Measurements from ENCODE around the gene STMND1.
"Not testable (repeated sequence)": the region's sequence is repeated elsewhere in the genome, so short reads cannot be mapped to it uniquely, and the experiment has no call there.

Gene STMND1

GRCh38 chr6:17101422-17102257 is at the start of gene STMND1:
TSS of gene STMND1 (plus strand) at chr6:17102050. CDS start at chr6:17102258, 208 bp downstream.
- intact Hi-C loops (cut with DNase I): no loop called here
- DNase-seq: peak in 5 of 10 donors; percentile 10 to 83 (median 44)

- no peak for DNase-seq
- intact Hi-C loops (cut with DNase I): no loop called here
Observed at GRCh38 chr6:17054647-17055046, 47.2 kb upstream of the STMND1 start.

- no peak for DNase-seq
- intact Hi-C loops (cut with DNase I): no loop called here
Observed at GRCh38 chr6:17057322-17057721, 44.5 kb upstream of the STMND1 start.

GRCh38 chr6:17058550-17058949 is 43.3 kb upstream of the STMND1 start:
- no peak for DNase-seq
- intact Hi-C loops (cut with DNase I): no loop called here

GRCh38 chr6:17059022-17059421 is 42.8 kb upstream of the STMND1 start:
- intact Hi-C loops (cut with DNase I): no loop called here

GRCh38 chr6:17059850-17060249 is 42.0 kb upstream of the STMND1 start:
- no peak for DNase-seq

More at GRCh38 chr6:17059022-17059421, 42.8 kb upstream of the STMND1 start:
- no peak for DNase-seq

GRCh38 chr6:17061097-17061496 is 40.8 kb upstream of the STMND1 start:
- intact Hi-C loops (cut with DNase I): no loop called here
- no peak for DNase-seq

More at GRCh38 chr6:17059850-17060249, 42.0 kb upstream of the STMND1 start:
- intact Hi-C loops (cut with DNase I): no loop called here

GRCh38 chr6:17062871-17063440 is 38.9 kb upstream of the STMND1 start:
- DNase-seq: no peak
- intact Hi-C loops (cut with DNase I): no loop called here

- intact Hi-C loops (cut with DNase I): no loop called here
- no peak for DNase-seq
Observed at GRCh38 chr6:17064975-17065374, 36.9 kb upstream of the STMND1 start.

- no peak for DNase-seq
- intact Hi-C loops (cut with DNase I): no loop called here
Observed at GRCh38 chr6:17066610-17067009, 35.2 kb upstream of the STMND1 start.

- DNase-seq; intact Hi-C loops (cut with DNase I): not testable (repeated sequence)
Observed at GRCh38 chr6:17068972-17069371, 32.9 kb upstream of the STMND1 start.

- DNase-seq; intact Hi-C loops (cut with DNase I): not testable (repeated sequence)
Observed at GRCh38 chr6:17070400-17070799, 31.4 kb upstream of the STMND1 start.

GRCh38 chr6:17073596-17073995 is 28.3 kb upstream of the STMND1 start:
- DNase-seq: peak in 1 of 10 donors; percentile 38
- intact Hi-C loops (cut with DNase I): not testable (repeated sequence)

GRCh38 chr6:17081273-17081672 is 20.6 kb upstream of the STMND1 start:
- DNase-seq: no peak
- intact Hi-C loops (cut with DNase I): loop anchor here (5.0 to 10.0 kb wide), 3 partner anchors 34 to 576 kb away; no protein-coding TSS in a partner anchor

GRCh38 chr6:17081860-17082508 is 19.9 kb upstream of the STMND1 start:
- intact Hi-C loops (cut with DNase I): loop anchor here (5.0 to 10.0 kb wide), 3 partner anchors 35 to 577 kb away; no protein-coding TSS in a partner anchor

GRCh38 chr6:17083397-17083796 is 18.5 kb upstream of the STMND1 start:
- DNase-seq: no peak
- intact Hi-C loops (cut with DNase I): loop anchor here (5.0 to 10.0 kb wide), 3 partner anchors 36 to 579 kb away; no protein-coding TSS in a partner anchor

More at GRCh38 chr6:17081860-17082508, 19.9 kb upstream of the STMND1 start:
- no peak for DNase-seq

GRCh38 chr6:17086469-17086868 is 15.4 kb upstream of the STMND1 start:
- intact Hi-C loops (cut with DNase I): loop anchor here (5.0 to 10.0 kb wide), 3 partner anchors 119 to 582 kb away; no protein-coding TSS in a partner anchor
- DNase-seq: peak in 7 of 10 donors; percentile 42 to 90 (median 61)

- no peak for DNase-seq
- intact Hi-C loops (cut with DNase I): loop anchor here (5.0 to 10.0 kb wide), 3 partner anchors 121 to 583 kb away; no protein-coding TSS in a partner anchor
Observed at GRCh38 chr6:17088091-17088611, 13.7 kb upstream of the STMND1 start.

GRCh38 chr6:17091122-17091521 is 10.7 kb upstream of the STMND1 start:
- intact Hi-C loops (cut with DNase I): no loop called here

GRCh38 chr6:17093686-17094085 is 8.2 kb upstream of the STMND1 start:
- peak in 2 of 10 donors; percentile 8 to 14 for DNase-seq
- intact Hi-C loops (cut with DNase I): no loop called here

More at GRCh38 chr6:17091122-17091521, 10.7 kb upstream of the STMND1 start:
- no peak for DNase-seq

Data from posterior cingulate gyrus (tissue), 11 donors.